ENCODE results near the gene SLC22A4. TPM values are rescaled to one million over a fixed set of nuclear protein-coding genes. Genes with fewer than 3 reads are reported as not detected.

SLC22A4 gene
- total RNA-seq, 1 donor from 2014 or later, result 0.06 TPM

- H3K27ac Mint-ChIP-seq, result peak overlapping the region; percentile 90
These were observed 16.0 kb upstream of the SLC22A4 start for GRCh38 chr5:132277971-132278853.

GRCh38 chr5:132279801-132280200, 14.4 kb upstream of the SLC22A4 start:
- H3K9me3 ChIP-seq (ENCODE audit: low read depth), result no peaks in the 10 kb centered on the region
- no peak overlapping the region for H3K4me2 ChIP-seq
- H3K27me3 ChIP-seq, result no peaks in the 10 kb centered on the region
- peaks cover 8% of the 10 kb centered on the region for H3K4me1 ChIP-seq
- TF ChIP-seq EZH2phosphoT487 (IDR thresholded peaks at IDR 0.05), result no peak
- TF ChIP-seq EZH2 (IDR thresholded peaks at IDR 0.05), result no peak
- no peak for TF ChIP-seq CTCF (IDR thresholded peaks at IDR 0.05)
- Mint-ChIP-seq H3K4me1 (peaks cover 24% of the 10 kb centered on the region), H3K36me3 (peaks cover 4% of the 10 kb centered on the region), H3K9me3 (peaks cover 14% of the 10 kb centered on the region), H3K4me3 (no peak overlapping the region), H3K27me3 (ENCODE audit: insufficient read depth, low read depth) (peaks cover 7% of the 10 kb centered on the region), H3K27ac (peak overlapping the region; percentile 84)
- no peak overlapping the region for H3K27ac ChIP-seq
- H3F3A ChIP-seq (ENCODE audit: low read depth), result no peaks in the 10 kb centered on the region
- no peak overlapping the region for H3K9ac ChIP-seq
- H3K36me3 ChIP-seq, result no peaks in the 10 kb centered on the region
- H2AFZ ChIP-seq (replicated peaks), result no peak overlapping the region
- no peak for DNase-seq (ENCODE audit: low spot score)
- no peak overlapping the region for H3K4me3 ChIP-seq
- no peaks in the 10 kb centered on the region for H3K79me2 ChIP-seq (ENCODE audit: low read depth)
- H4K20me1 ChIP-seq (ENCODE audit: low read depth), result no peaks in the 10 kb centered on the region

More at GRCh38 chr5:132277971-132278853, 16.0 kb upstream of the SLC22A4 start:
- Mint-ChIP-seq H3K9me3 (peaks cover 13% of the 10 kb centered on the region), H3K36me3 (peaks cover 4% of the 10 kb centered on the region), H3K27me3 (ENCODE audit: insufficient read depth, low read depth) (peaks cover 7% of the 10 kb centered on the region), H3K4me1 (peaks cover 24% of the 10 kb centered on the region), H3K4me3 (peak overlapping the region; percentile 22)
- H3K4me1 ChIP-seq, result peaks cover 8% of the 10 kb centered on the region
- H3K9ac ChIP-seq, result no peak overlapping the region
- H3K27me3 ChIP-seq, result no peaks in the 10 kb centered on the region
- H3K4me3 ChIP-seq, result no peak overlapping the region
- no peaks in the 10 kb centered on the region for H3F3A ChIP-seq (ENCODE audit: low read depth)
- no peaks in the 10 kb centered on the region for H3K9me3 ChIP-seq (ENCODE audit: low read depth)
- peak; percentile 27 for DNase-seq (ENCODE audit: low spot score)
- TF ChIP-seq CTCF (IDR thresholded peaks at IDR 0.05) (no peak), EZH2phosphoT487 (IDR thresholded peaks at IDR 0.05) (no peak), EZH2 (IDR thresholded peaks at IDR 0.05) (no peak)
- H2AFZ ChIP-seq (replicated peaks), result no peak overlapping the region
- H3K27ac ChIP-seq, result no peak overlapping the region
- H3K79me2 ChIP-seq (ENCODE audit: low read depth), result no peaks in the 10 kb centered on the region
- H3K36me3 ChIP-seq, result no peaks in the 10 kb centered on the region
- no peaks in the 10 kb centered on the region for H4K20me1 ChIP-seq (ENCODE audit: low read depth)
- no peak overlapping the region for H3K4me2 ChIP-seq

- Histone ChIP-seq H3K36me3 (no peaks in the 10 kb centered on the region), H3K79me2 (ENCODE audit: low read depth) (no peaks in the 10 kb centered on the region), H3K27ac (no peak overlapping the region), H3K4me2 (no peak overlapping the region), H2AFZ (replicated peaks) (no peak overlapping the region), H4K20me1 (ENCODE audit: low read depth) (no peaks in the 10 kb centered on the region), H3K9ac (no peak overlapping the region), H3K4me3 (no peak overlapping the region), H3K27me3 (no peaks in the 10 kb centered on the region), H3K9me3 (ENCODE audit: low read depth) (no peaks in the 10 kb centered on the region), H3F3A (ENCODE audit: low read depth) (no peaks in the 10 kb centered on the region), H3K4me1 (peaks cover 8% of the 10 kb centered on the region)
- Mint-ChIP-seq H3K27me3 (ENCODE audit: insufficient read depth, low read depth) (peaks cover 7% of the 10 kb centered on the region), H3K36me3 (no peaks in the 10 kb centered on the region), H3K4me3 (no peak overlapping the region), H3K4me1 (peaks cover 21% of the 10 kb centered on the region), H3K27ac (peak overlapping the region; percentile 84), H3K9me3 (peaks cover 11% of the 10 kb centered on the region)
- no peak for DNase-seq (ENCODE audit: low spot score)
- TF ChIP-seq EZH2phosphoT487 (IDR thresholded peaks at IDR 0.05), result no peak
- TF ChIP-seq EZH2 (IDR thresholded peaks at IDR 0.05), result no peak
- TF ChIP-seq CTCF (IDR thresholded peaks at IDR 0.05), result no peak
These were observed 13.6 kb upstream of the SLC22A4 start for GRCh38 chr5:132280371-132281240.
